HG02840 (cell line): ENCODE measurements around the gene SCFD2.

Experiments used
- ATAC-seq: cut with Tn5 transposase; IDR thresholded peaks from one replicate; pipeline ENCODE4 v1.9.1; 2021; ENCODE audit warnings: mild to moderate bottlenecking, moderate library complexity, moderate number of reproducible peaks; ENCODE audit not compliant: unreplicated experiment, low FRiP score

Gene SCFD2

GRCh38 chr4:53121264-53121865, 244.5 kb downstream of the SCFD2 start:
- ATAC-seq = no peak

DNA sequence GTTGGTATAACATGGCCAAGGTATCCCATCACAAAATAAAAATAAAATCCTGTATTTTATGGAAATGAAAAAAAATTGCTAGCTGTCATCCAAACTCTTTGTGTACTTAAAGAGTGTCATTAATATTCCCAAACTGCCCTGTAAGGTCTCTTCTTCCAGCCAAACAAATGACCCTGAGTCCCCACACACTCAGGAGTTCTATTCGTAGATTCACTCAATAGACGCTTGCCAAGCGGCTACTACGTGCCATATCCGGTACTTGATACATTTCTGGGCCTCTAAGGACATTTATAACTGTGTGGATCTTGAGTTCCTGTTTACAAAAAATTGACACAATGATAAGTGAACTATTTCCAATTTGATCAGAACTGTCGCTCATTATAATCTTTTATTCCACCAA, 245.1 kb downstream of the SCFD2 start:
- ATAC-seq = no peak

GRCh38 chr4:53119680-53120079, 246.2 kb downstream of the SCFD2 start:
- no peak for ATAC-seq

DNA sequence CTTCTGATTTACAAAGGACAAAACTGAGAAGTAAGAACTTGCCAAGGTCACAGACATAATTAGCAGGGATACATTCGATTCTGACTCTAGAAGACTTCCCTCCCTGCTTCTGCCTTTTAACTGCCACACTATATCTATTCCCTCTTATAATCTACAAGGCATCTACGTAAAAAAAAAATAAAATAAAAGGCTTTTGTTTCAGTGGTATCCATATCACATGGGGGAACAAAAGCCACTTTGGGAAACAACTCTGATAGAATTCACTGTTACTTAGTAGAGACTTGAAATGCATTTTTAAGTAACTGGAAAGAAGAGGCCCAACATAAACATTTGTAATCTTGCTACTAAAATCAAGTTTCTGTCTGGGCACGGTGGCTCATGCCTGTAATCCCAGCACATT, 247.2 kb downstream of the SCFD2 start:
- no peak for ATAC-seq

GRCh38 chr4:53116954-53117353, 248.9 kb downstream of the SCFD2 start:
- no peak for ATAC-seq

DNA sequence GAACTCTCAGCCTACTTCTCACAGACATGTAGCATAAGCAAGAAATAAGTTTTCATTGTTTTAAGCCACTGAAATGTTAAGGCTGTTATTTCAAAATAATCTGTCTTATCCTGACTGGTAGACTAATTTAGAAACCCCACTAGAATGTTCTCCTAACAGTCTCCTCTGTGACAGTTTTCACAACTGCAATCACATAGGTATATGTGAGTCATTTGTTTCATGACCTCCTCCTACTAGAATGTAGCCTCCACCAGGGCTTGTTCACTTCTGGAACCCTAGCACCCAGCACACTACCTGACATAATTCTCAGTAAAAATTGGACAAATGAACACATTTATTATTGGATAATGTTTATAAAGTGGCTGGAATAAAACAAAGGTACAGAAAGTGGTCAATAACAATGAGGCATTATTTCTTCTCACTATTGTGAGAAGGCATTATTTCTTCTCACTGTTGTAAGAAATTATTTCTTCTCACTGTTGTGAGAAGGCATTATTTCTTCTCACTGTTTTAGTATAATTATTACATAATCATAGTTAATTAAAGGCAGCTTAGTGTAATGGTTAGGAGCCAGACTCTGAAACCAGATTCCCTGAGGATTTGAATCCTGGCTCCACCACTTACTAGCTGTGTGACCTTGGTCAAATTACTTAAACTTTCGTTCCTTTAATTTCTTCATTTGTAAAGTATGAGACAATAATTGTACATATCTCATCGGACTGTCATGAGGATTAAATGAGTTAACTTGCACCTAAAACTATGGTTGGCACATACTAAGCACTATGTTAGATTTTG, 252.2 kb downstream of the SCFD2 start:
- ATAC-seq = no peak

DNA sequence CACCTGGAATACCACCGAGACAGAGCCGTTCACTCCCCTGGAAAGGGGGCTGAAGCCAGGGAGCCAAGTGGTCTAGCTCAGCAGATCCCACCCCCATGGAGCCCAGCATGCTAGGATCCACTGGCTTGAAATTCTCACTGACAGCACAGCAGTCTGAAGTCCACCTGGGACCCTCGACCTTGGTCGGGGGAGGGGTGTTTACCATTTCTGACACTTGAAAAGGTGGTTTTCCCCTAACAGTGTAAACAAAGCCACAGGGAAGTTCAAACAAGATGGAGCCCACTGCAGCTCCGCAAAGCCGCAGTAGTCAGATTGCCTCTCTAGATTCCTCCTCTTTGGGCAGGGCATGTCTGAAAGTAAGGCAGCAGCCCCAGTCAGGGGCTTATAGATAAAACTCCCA, 260.5 kb downstream of the SCFD2 start:
- no peak for ATAC-seq

DNA sequence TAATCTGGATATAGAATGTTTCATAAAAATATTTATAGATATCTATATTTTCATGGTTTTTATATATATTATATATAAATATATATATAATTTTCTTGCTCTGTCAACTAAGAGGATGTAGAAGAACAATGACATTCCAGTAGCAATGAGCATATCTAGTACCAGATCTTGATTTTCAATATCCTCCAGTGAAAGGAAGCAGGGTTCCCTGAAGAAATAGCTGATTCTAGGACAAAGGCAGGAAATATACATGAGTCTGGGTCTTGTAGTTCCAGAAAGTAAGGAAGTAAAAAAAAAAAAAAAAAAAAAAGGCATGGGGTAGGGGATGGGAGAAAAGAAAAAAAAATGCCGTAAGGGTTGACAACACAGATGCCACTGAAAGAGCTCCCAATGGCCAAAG, 262.4 kb downstream of the SCFD2 start:
- ATAC-seq = no peak

GRCh38 chr4:53101191-53101581, 264.7 kb downstream of the SCFD2 start:
- ATAC-seq = no peak

DNA sequence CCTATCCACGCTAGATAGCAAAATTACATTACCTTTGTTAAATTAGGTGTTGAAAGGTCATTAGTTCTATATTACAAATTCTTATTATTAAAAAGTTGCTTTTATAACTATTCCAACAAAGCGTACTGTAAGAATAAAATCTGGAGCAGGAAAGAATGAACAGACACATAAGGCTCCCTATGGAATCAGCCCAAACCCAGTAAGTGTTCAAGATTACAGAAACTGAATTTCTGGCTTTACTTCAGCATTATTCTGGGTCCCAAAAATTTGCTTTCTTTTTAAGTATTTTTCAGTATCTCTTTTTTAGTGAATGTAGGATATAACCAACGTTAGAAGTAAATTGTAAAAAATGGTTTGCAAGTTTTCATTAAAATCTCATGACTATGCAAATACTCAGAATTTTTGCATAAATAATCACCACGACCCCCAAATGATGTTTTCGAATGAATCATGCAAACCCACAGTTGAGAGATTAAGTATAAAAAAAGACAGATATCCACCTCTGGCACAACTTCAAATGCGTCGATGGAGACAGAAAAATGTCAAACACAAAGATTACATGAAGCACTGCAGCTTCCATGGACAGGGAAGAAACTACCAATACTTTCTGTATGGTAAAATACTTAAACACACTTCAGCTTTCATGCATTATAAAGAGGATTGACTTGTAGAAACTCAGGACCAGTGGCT, 265.2 kb downstream of the SCFD2 start:
- no peak for ATAC-seq

DNA sequence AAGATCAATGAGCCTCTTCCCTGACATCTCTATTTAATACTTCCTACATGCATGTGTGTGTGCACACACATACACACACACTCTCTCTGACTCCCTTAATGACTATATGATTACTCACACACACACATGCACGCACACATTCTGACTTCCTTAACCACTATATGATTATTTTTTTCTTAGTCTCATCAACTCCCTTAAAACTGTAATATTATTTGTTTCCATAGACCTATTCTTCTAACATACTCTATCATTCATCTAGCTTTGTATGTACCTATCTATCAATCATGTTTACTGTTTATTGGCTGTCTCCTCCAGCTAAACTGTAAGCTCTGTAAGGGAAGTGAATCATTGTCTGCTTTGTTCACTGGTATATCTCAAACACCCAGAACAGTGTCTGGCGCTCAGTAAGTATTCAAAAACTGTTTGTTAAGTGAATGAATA, 267.2 kb downstream of the SCFD2 start:
- no peak for ATAC-seq

GRCh38 chr4:53094040-53094439, 271.8 kb downstream of the SCFD2 start:
- no peak for ATAC-seq

DNA sequence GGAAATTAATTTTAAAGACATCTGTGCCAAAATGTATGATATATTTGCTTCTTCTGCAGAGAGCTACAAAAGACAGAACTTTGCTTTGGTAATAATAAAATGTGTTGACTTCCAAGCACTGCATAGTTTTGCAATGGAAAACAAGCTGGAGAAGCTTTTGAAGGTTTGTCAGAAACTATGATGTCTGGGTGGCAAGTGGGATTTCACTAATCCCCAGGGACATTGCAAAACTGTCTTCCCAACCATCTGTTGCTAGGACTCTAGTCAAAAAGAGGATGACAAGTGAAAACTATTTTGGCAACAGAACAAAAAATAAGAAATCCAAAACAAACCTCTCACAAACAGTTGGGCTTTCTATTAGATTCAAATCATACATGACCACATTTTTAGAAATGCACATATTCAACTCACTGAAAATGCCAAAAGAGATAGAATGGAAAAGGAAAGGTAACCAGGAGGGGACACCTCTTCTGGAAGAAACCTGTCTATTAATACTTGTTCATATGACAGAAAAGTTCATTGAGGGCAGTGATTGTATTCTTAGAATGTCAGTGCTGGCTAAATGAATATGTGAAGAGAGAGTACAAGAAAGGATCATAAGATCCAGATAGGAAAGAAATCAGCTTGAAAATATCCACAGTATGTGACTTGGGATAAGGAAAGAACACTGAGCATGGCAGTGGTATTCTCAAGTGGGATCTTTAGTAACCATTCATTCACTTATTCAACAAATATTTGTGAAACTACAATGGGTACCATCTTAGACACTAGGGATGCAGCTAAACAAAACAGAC, 275.7 kb downstream of the SCFD2 start:
- ATAC-seq = no peak

DNA sequence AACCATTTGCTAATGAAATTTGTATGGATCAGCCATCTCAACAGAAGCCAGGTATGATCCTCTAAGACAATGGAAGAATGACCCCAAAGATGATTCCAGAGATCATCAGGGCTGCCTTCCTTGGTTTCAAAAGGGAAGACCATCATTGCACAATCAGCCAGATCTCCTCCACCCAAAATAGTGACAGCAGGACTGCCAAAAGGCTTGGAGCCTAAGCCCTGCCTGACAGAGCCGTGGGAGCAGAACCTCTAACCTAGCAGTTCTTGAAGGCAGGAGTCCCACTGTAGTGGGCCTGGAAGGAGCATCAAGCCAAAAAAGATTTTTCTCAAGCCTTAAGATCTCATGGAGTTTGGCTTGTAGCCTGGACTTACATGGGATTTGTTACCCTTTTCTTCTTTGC, 277.7 kb downstream of the SCFD2 start:
- ATAC-seq = no peak

- no peak for ATAC-seq
These were observed 289.4 kb downstream of the SCFD2 start for GRCh38 chr4:53076374-53076958.

DNA sequence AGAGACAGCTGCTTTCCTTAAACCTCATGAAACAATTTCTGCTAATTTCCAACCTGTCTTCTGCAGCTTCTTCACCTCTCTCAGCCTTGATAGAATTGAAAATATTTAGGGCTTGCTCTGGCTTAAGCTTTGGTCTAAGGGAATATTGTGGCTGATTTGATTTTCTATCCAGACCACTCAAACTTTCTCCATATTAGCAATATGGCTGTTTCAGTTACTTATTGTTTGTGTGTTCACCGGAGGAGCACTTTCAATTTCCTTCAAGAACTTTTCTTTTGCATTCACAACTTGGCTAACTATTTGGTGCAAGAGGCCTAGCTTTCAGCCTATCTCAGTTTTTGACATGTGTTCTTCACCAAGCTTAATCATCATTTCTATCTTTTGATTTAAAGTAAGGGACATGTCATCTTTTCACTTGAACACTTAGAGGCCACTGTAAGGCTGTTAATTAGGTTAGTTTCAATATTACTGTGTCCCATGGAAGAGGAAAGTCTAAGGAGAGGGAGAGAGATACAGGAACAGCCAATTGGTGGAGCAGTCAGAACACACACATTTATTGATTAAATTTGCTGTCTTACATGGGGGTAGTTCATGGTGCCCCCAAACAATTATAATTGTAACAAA, 290.6 kb downstream of the SCFD2 start:
- no peak for ATAC-seq

- no peak for ATAC-seq
These were observed 297.0 kb downstream of the SCFD2 start for GRCh38 chr4:53068755-53069330.

- no peak for ATAC-seq
These were observed 298.6 kb downstream of the SCFD2 start for GRCh38 chr4:53067125-53067802.

DNA sequence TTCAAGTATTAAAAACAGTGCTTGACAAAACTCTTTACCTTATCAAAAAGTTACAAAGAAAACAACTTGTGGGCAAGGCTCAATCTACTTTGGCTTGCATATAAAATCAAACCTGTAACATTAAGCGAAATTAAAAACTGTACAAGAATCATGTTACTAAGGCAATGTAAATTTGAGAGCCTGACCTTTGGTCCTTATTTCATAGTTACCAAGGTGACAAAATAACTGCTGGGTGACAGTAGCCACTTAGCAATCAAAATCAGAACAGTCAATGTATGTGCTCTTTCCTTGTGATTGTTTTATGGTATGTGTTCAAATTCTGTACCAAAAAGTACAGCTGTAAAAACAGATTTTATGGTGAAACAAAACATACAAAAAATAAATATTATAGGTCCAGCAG, 299.7 kb downstream of the SCFD2 start:
- no peak for ATAC-seq
